HG03095 (cell line): ENCODE results near the gene CBY1.
A peak's percentile ranks its signal among the peaks of the same experiment; 100 is the strongest.
"Not testable (repeated sequence)": the region's sequence is repeated elsewhere in the genome, so short reads cannot be mapped to it uniquely, and the experiment has no call there.

Experiments
- ATAC-seq: cut with Tn5 transposase; IDR thresholded peaks from one replicate; pipeline ENCODE4 v1.9.1; 2021; ENCODE audit warnings: moderate library complexity; ENCODE audit not compliant: unreplicated experiment

CBY1 gene

GRCh38 chr22:38656256-38657044 is at the start of gene CBY1, which contains the start of gene FAM227A:
TSS of gene CBY1 (plus strand) at chr22:38656638. CDS start at chr22:38668055, 11,417 bp downstream.
TSS of gene FAM227A (minus strand) at chr22:38656392. CDS start at chr22:38650168, 6,224 bp downstream.
- ATAC-seq, result peak; percentile 58

- ATAC-seq, result no peak
Measured at GRCh38 chr22:38607680-38608079, 48.8 kb upstream of the CBY1 start.

GRCh38 chr22:38608992-38609750 is 47.3 kb upstream of the CBY1 start:
- ATAC-seq, result no peak

GRCh38 chr22:38610234-38610633 is 46.2 kb upstream of the CBY1 start:
- no peak for ATAC-seq

GRCh38 chr22:38611559-38611958 is 44.9 kb upstream of the CBY1 start:
- no peak for ATAC-seq

GRCh38 chr22:38612217-38613006 is 44.0 kb upstream of the CBY1 start:
- no peak for ATAC-seq

GRCh38 chr22:38613588-38613987 is 42.9 kb upstream of the CBY1 start:
- ATAC-seq, result no peak

- no peak for ATAC-seq
Measured at GRCh38 chr22:38614332-38615063, 41.9 kb upstream of the CBY1 start.

- not testable (repeated sequence) for ATAC-seq
Measured at GRCh38 chr22:38615064-38615405, 41.4 kb upstream of the CBY1 start.

- ATAC-seq, result no peak
Measured at GRCh38 chr22:38618258-38618657, 38.2 kb upstream of the CBY1 start.

GRCh38 chr22:38618682-38619081 is 37.8 kb upstream of the CBY1 start:
- no peak for ATAC-seq

GRCh38 chr22:38623351-38623750 is 33.1 kb upstream of the CBY1 start:
- ATAC-seq, result no peak

- ATAC-seq, result no peak
Measured at GRCh38 chr22:38628444-38628843, 28.0 kb upstream of the CBY1 start.

- ATAC-seq, result no peak
Measured at GRCh38 chr22:38629108-38629507, 27.3 kb upstream of the CBY1 start.

GRCh38 chr22:38631724-38632123 is 24.7 kb upstream of the CBY1 start:
- no peak for ATAC-seq

- no peak for ATAC-seq
Measured at GRCh38 chr22:38632528-38632927, 23.9 kb upstream of the CBY1 start.

- ATAC-seq, result no peak
Measured at GRCh38 chr22:38638216-38638615, 18.2 kb upstream of the CBY1 start.

GRCh38 chr22:38638728-38639127 is 17.7 kb upstream of the CBY1 start:
- ATAC-seq, result no peak

GRCh38 chr22:38641476-38642040 is 14.9 kb upstream of the CBY1 start:
- ATAC-seq, result no peak

- ATAC-seq, result not testable (repeated sequence)
Measured at GRCh38 chr22:38644245-38644644, 12.2 kb upstream of the CBY1 start.
